HEK293 (cell line): ENCODE measurements around the gene C5.

ENCODE experiments used
- CTCF ChIA-PET: fragments of 350-600 bp; formaldehyde crosslinking; extraction: SDS; loops from one replicate; lab custom pipeline; 2021; ENCODE audit warnings: antibody characterized with exemption; lab: Yijun Ruan, JAX
- POLR2A ChIA-PET: fragments of 300-600 bp; formaldehyde crosslinking; extraction: SDS; loops from one replicate; lab custom pipeline; 2020; ENCODE audit warnings: antibody characterized with exemption, inconsistent platforms; lab: Yijun Ruan, JAX
- H3K27ac ChIP-seq: fragments of 200-500 bp; sonication (Bioruptor generic); 2 replicates; pipeline ENCODE4 v1.5.1; 2014; ENCODE audit warnings: low read depth, low read length, control low read depth, inconsistent platforms; ENCODE audit errors: extremely low read depth
- H3K36me3 ChIP-seq, 2 experiments: fragments of 200-500 bp in 1 of 2; sonication (Bioruptor generic) in 1 of 2; 1 replicate in 1 of 2; 2 replicates in 1 of 2; pipeline ENCODE4 v1.5.1; 2014 to 2017; ENCODE audit warnings: inconsistent platforms in 2 of 2, low read length in 2 of 2; ENCODE audit not compliant: control insufficient read depth in 2 of 2, insufficient read depth in 1 of 2
- H3K4me1 ChIP-seq: fragments of 200-500 bp; sonication (Bioruptor generic); 2 replicates; pipeline ENCODE4 v1.5.1; 2014; ENCODE audit warnings: mild to moderate bottlenecking, low read length, inconsistent platforms; ENCODE audit not compliant: control insufficient read depth, insufficient read depth
- H3K4me3 ChIP-seq: 2 replicates; pipeline ENCODE4 v1.5.1; 2011; ENCODE audit warnings: low read depth, mild to moderate bottlenecking, control low read depth, low read length, moderate library complexity
- H3K9me3 ChIP-seq: fragments of 200-500 bp; sonication (Bioruptor generic); 2 replicates; pipeline ENCODE4 v1.5.1; 2014; ENCODE audit warnings: low read depth, low read length, inconsistent platforms; ENCODE audit not compliant: control insufficient read depth, insufficient read depth
- GLIS1 ChIP-seq: fragments of 450-650 bp; formaldehyde crosslinking; IDR thresholded peaks from 2 replicates; pipeline ENCODE4 v1.5.1; 2016; ENCODE audit warnings: missing biosample characterization, missing genetic modification characterization
- KLF10 ChIP-seq: fragments of 450-650 bp; IDR thresholded peaks from 2 replicates; pipeline ENCODE4 v1.5.1; 2018; ENCODE audit warnings: missing biosample characterization, mild to moderate bottlenecking, missing genetic modification characterization
- MZF1 ChIP-seq: fragments of 450-650 bp; formaldehyde crosslinking; IDR thresholded peaks from 2 replicates; pipeline ENCODE4 v1.5.1; 2017; ENCODE audit warnings: missing biosample characterization, missing genetic modification characterization, borderline replicate concordance
- SP2 ChIP-seq: fragments of 450-650 bp; formaldehyde crosslinking; IDR thresholded peaks from 2 replicates; pipeline ENCODE4 v1.5.1; 2016; ENCODE audit warnings: missing biosample characterization, missing genetic modification characterization
- WT1 ChIP-seq: fragments of 450-650 bp; formaldehyde crosslinking; IDR thresholded peaks from 2 replicates; pipeline ENCODE4 v1.5.1; 2016; ENCODE audit warnings: missing biosample characterization, missing genetic modification characterization
- ZBTB8A ChIP-seq: fragments of 450-650 bp; formaldehyde crosslinking; IDR thresholded peaks from 2 replicates; pipeline ENCODE4 v1.5.1; 2016; ENCODE audit warnings: missing biosample characterization, missing genetic modification characterization
- ZNF19 ChIP-seq: fragments of 450-650 bp; formaldehyde crosslinking; IDR thresholded peaks from 2 replicates; pipeline ENCODE4; 2016; ENCODE audit warnings: missing biosample characterization, missing genetic modification characterization, low read depth
- ZNF26 ChIP-seq: fragments of 450-650 bp; formaldehyde crosslinking; IDR thresholded peaks from 2 replicates; pipeline ENCODE4 v1.5.1; 2016; ENCODE audit warnings: missing biosample characterization, missing genetic modification characterization
- ZNF292 ChIP-seq: fragments of 450-650 bp; formaldehyde crosslinking; IDR thresholded peaks from 2 replicates; pipeline ENCODE4 v1.5.1; 2016; ENCODE audit warnings: low read depth, missing biosample characterization, missing genetic modification characterization, borderline replicate concordance
- ZNF473 ChIP-seq: fragments of 450-650 bp; formaldehyde crosslinking; IDR thresholded peaks from 2 replicates; pipeline ENCODE4 v1.5.1; 2017; ENCODE audit warnings: missing biosample characterization, missing genetic modification characterization
- ZNF514 ChIP-seq: fragments of 450-650 bp; formaldehyde crosslinking; IDR thresholded peaks from 2 replicates; pipeline ENCODE4 v1.5.1; 2016; ENCODE audit warnings: missing biosample characterization, missing genetic modification characterization
- ZNF530 ChIP-seq: fragments of 450-650 bp; formaldehyde crosslinking; IDR thresholded peaks from 2 replicates; pipeline ENCODE4 v1.5.1; 2016; ENCODE audit warnings: low read depth, missing biosample characterization, missing genetic modification characterization
- ZNF677 ChIP-seq: fragments of 450-650 bp; IDR thresholded peaks from 2 replicates; pipeline ENCODE4 v1.5.0; 2018; ENCODE audit warnings: missing biosample characterization, mild to moderate bottlenecking, missing genetic modification characterization, moderate library complexity
- ZNF701 ChIP-seq: fragments of 450-650 bp; formaldehyde crosslinking; IDR thresholded peaks from 2 replicates; pipeline ENCODE4 v1.5.1; 2016; ENCODE audit warnings: missing biosample characterization, missing genetic modification characterization
- ZNF747 ChIP-seq: fragments of 450-650 bp; formaldehyde crosslinking; IDR thresholded peaks from 2 replicates; pipeline ENCODE4 v1.5.1; 2016; ENCODE audit warnings: missing biosample characterization, missing genetic modification characterization
- TF ChIP-seq, protein P1 (sequence below): fragments of 450-650 bp; formaldehyde crosslinking; IDR thresholded peaks from 2 replicates; pipeline ENCODE4 v1.5.1; 2016; ENCODE audit warnings: missing biosample characterization, missing genetic modification characterization
- TF ChIP-seq, protein P2 (sequence below): fragments of 450-650 bp; formaldehyde crosslinking; IDR thresholded peaks from 2 replicates; pipeline ENCODE4 v1.5.1; 2017; ENCODE audit warnings: missing biosample characterization, missing genetic modification characterization
- TF ChIP-seq, protein P3 (sequence below): fragments of 450-650 bp; IDR thresholded peaks from 2 replicates; pipeline ENCODE4 v1.5.1; 2018; ENCODE audit warnings: missing biosample characterization, missing genetic modification characterization
- TF ChIP-seq, protein P4 (sequence below): sonication (generic); formaldehyde crosslinking; IDR thresholded peaks from 2 replicates; pipeline ENCODE4 v1.8.1; 2022; ENCODE audit warnings: mild to moderate bottlenecking, moderate library complexity, missing genetic modification reagents
- TF ChIP-seq, protein P5 (sequence below): fragments of 450-650 bp; formaldehyde crosslinking; IDR thresholded peaks from 2 replicates; pipeline ENCODE4 v1.5.1; 2017; ENCODE audit warnings: missing biosample characterization, missing genetic modification characterization

Gene C5

DNA sequence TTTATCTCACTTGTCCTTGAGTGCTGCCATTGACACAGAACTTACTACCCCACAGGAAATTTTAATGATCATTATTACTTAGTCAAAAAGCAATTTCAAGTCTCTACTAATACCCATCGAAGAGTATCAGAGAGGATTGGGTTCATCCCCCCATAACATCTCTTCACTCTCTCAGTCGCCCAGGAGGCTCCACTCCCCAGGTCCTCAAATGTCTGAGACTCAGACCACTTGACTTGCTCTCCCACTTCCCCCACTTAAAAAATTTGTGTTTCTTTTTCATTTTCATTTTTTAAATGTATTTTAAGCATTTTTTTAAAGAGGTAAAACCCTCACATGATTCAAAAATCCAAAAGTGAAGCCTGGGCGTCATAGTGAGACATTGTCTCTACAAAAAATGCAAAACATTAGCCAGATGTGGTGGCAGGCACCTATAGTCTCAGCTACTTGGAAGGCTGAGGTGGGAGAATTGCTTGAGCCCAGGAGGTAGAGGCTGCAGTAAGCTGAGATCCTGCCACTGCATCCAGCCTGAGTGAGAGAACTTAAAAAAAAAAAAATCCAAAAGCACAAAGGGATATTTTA, 66.7 kb downstream of the C5 start (continued):
- TF ChIP-seq, protein P1, sequence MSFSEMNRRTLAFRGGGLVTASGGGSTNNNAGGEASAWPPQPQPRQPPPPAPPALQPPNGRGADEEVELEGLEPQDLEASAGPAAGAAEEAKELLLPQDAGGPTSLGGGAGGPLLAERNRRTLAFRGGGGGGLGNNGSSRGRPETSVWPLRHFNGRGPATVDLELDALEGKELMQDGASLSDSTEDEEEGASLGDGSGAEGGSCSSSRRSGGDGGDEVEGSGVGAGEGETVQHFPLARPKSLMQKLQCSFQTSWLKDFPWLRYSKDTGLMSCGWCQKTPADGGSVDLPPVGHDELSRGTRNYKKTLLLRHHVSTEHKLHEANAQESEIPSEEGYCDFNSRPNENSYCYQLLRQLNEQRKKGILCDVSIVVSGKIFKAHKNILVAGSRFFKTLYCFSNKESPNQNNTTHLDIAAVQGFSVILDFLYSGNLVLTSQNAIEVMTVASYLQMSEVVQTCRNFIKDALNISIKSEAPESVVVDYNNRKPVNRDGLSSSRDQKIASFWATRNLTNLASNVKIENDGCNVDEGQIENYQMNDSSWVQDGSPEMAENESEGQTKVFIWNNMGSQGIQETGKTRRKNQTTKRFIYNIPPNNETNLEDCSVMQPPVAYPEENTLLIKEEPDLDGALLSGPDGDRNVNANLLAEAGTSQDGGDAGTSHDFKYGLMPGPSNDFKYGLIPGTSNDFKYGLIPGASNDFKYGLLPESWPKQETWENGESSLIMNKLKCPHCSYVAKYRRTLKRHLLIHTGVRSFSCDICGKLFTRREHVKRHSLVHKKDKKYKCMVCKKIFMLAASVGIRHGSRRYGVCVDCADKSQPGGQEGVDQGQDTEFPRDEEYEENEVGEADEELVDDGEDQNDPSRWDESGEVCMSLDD, result no peak

GRCh38 chr9:120982836-120983235, 67.2 kb downstream of the C5 start:
- ChIA-PET POLR2A (no interaction called here), CTCF (interaction anchor here (0.5 to 6.4 kb wide), 11 partner anchors 11 to 487 kb away, joined by 3 to 119 read pairs (median 5); no protein-coding TSS in a partner anchor)
- no peaks in the 10 kb centered on the region for H3K4me1 ChIP-seq

More at GRCh38 chr9:120982836-120983235, 67.2 kb downstream of the C5 start:
- Histone ChIP-seq H3K4me3 (no peak overlapping the region), H3K36me3 (no peaks in the 10 kb centered on the region), H3K27ac (no peak overlapping the region), H3K9me3 (no peaks in the 10 kb centered on the region)
- TF ChIP-seq, protein P2, sequence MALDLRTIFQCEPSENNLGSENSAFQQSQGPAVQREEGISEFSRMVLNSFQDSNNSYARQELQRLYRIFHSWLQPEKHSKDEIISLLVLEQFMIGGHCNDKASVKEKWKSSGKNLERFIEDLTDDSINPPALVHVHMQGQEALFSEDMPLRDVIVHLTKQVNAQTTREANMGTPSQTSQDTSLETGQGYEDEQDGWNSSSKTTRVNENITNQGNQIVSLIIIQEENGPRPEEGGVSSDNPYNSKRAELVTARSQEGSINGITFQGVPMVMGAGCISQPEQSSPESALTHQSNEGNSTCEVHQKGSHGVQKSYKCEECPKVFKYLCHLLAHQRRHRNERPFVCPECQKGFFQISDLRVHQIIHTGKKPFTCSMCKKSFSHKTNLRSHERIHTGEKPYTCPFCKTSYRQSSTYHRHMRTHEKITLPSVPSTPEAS, result no peak
- TF ChIP-seq ZNF514, result no peak
- no peak for TF ChIP-seq ZBTB8A
- no peak for TF ChIP-seq ZNF701
- TF ChIP-seq, protein P3, sequence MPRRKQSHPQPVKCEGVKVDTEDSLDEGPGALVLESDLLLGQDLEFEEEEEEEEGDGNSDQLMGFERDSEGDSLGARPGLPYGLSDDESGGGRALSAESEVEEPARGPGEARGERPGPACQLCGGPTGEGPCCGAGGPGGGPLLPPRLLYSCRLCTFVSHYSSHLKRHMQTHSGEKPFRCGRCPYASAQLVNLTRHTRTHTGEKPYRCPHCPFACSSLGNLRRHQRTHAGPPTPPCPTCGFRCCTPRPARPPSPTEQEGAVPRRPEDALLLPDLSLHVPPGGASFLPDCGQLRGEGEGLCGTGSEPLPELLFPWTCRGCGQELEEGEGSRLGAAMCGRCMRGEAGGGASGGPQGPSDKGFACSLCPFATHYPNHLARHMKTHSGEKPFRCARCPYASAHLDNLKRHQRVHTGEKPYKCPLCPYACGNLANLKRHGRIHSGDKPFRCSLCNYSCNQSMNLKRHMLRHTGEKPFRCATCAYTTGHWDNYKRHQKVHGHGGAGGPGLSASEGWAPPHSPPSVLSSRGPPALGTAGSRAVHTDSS (tag by site-specific recombination), result no peak
- no peak for TF ChIP-seq ZNF26 (tag by site-specific recombination)
- TF ChIP-seq, protein P4, sequence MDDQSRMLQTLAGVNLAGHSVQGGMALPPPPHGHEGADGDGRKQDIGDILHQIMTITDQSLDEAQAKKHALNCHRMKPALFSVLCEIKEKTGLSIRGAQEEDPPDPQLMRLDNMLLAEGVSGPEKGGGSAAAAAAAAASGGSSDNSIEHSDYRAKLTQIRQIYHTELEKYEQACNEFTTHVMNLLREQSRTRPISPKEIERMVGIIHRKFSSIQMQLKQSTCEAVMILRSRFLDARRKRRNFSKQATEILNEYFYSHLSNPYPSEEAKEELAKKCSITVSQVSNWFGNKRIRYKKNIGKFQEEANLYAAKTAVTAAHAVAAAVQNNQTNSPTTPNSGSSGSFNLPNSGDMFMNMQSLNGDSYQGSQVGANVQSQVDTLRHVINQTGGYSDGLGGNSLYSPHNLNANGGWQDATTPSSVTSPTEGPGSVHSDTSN, result no peak
- TF ChIP-seq KLF10 (tag by site-specific recombination), result no peak
- TF ChIP-seq, protein P5, sequence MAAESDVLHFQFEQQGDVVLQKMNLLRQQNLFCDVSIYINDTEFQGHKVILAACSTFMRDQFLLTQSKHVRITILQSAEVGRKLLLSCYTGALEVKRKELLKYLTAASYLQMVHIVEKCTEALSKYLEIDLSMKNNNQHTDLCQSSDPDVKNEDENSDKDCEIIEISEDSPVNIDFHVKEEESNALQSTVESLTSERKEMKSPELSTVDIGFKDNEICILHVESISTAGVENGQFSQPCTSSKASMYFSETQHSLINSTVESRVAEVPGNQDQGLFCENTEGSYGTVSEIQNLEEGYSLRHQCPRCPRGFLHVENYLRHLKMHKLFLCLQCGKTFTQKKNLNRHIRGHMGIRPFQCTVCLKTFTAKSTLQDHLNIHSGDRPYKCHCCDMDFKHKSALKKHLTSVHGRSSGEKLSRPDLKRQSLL (tag by site-specific recombination), result no peak
- no peak for TF ChIP-seq WT1 (tag by site-specific recombination)
- no peak for TF ChIP-seq ZNF473
- TF ChIP-seq ZNF19 (tag by site-specific recombination), result no peak
- no peak for TF ChIP-seq ZNF747
- no peak for TF ChIP-seq MZF1 (tag by site-specific recombination)
- TF ChIP-seq SP2 (tag by site-specific recombination), result no peak
- TF ChIP-seq ZNF677 (tag by site-specific recombination), result no peak
- TF ChIP-seq ZNF292 (tag by site-specific recombination), result no peak
- no peak for TF ChIP-seq GLIS1 (tag by site-specific recombination)
- TF ChIP-seq ZNF530, result no peak
